Right atrium auricular region (tissue), 2 donors: ENCODE results near the gene RET. TPM values are rescaled to one million over a fixed set of nuclear protein-coding genes. Genes with fewer than 3 reads are reported as not detected.
A peak's percentile ranks its signal among the peaks of the same experiment; 100 is the strongest.

Experiments
- DNase-seq: peaks from one replicate; pipeline ENCODE4 v3.0.0-alpha.2; 2019; ENCODE audit warnings: low spot score
- H3K27ac ChIP-seq, 2 donors: fragments of 200-600 bp; sonication (generic); 1 replicate in 1 of 2; 2 replicates in 1 of 2; pipeline ENCODE4 v1.5.1; 2016 to 2019
- H3K27me3 ChIP-seq, 2 donors: fragments of 200-600 bp; sonication (generic); one replicate each; pipeline versions ENCODE4 v1.5.1 to v1.6.0; 2017 to 2019
- H3K36me3 ChIP-seq: fragments of 200-600 bp; sonication (generic); one replicate; pipeline ENCODE4 v1.5.1; 2016
- H3K4me1 ChIP-seq, 2 donors: fragments of 200-600 bp; sonication (generic); one replicate each; pipeline versions ENCODE4 v1.5.1 to v1.6.0; 2017 to 2019
- H3K4me3 ChIP-seq, 2 donors: fragments of 200-600 bp; sonication (generic); 1 replicate in 1 of 2; 2 replicates in 1 of 2; pipeline ENCODE4 v1.5.1; 2017 to 2019; ENCODE audit warnings: mild to moderate bottlenecking in 1 of 2, moderate library complexity in 1 of 2
- H3K9me3 ChIP-seq, 2 donors: fragments of 200-600 bp; sonication (generic); one replicate each; pipeline ENCODE4 v1.5.1; 2019
- total RNA-seq, 2 donors: library from RNA; depleted of rRNA; stranded (reverse); fragments of >200 nt; gene quantifications; one replicate each; pipeline ENCODE4 v1.1.0, GENCODE V29; 2016
- TF ChIP-seq, protein P1 (sequence below), 2 donors: fragments of 200-600 bp; sonication (generic); IDR thresholded peaks; one replicate each; pipeline ENCODE4 v1.5.1; 2019; ENCODE audit warnings: antibody characterized with exemption in 2 of 2

RET gene
- total RNA-seq, 2 donors from 2014 or later: 0.12 to 0.44 TPM

DNA sequence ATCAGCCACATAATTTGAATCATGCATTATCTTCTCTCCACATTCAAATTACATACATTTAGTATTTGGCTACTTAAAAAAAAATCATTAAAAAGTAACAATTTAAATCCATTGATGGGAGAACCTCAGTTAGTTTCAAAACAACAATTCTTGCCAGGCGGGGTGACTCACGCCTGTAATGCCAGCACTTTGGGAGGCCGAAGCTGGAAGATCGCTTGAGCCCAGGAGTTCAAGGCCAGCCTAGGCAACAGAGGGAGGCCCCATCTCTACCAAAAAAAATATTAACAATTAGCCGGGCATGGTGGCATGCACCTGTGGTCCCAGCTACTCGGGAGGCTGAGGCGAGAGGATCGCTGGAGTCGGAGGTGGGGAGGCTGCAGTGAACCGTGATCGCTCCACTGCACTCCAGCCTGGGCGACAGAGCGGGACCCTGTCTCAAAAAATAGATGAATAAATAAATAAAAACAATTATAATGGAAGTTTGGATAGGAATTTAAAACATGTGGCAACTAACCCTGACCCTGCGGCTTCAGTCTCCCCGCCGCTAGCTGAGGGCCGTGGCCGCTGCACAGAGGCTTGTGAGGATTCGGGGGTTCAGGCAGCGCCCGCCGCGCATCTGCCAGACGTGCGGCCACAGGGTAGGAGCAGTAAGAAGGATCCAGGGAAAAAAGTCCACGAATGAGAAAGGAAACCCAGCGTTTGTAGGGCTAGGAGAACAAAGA, 60.3 kb downstream of the RET start:
- TF ChIP-seq, protein P1, sequence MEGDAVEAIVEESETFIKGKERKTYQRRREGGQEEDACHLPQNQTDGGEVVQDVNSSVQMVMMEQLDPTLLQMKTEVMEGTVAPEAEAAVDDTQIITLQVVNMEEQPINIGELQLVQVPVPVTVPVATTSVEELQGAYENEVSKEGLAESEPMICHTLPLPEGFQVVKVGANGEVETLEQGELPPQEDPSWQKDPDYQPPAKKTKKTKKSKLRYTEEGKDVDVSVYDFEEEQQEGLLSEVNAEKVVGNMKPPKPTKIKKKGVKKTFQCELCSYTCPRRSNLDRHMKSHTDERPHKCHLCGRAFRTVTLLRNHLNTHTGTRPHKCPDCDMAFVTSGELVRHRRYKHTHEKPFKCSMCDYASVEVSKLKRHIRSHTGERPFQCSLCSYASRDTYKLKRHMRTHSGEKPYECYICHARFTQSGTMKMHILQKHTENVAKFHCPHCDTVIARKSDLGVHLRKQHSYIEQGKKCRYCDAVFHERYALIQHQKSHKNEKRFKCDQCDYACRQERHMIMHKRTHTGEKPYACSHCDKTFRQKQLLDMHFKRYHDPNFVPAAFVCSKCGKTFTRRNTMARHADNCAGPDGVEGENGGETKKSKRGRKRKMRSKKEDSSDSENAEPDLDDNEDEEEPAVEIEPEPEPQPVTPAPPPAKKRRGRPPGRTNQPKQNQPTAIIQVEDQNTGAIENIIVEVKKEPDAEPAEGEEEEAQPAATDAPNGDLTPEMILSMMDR (IDR thresholded peaks at IDR 0.05): no peak
- Histone ChIP-seq H3K27ac (peak overlapping the region; percentile 96 to 99), H3K4me3 (peak overlapping the region; percentile 81 to 90), H3K36me3 (no peaks in the 10 kb centered on the region), H3K9me3 (no peaks in the 10 kb centered on the region), H3K27me3 (no peaks in the 10 kb centered on the region), H3K4me1 (peaks cover 0 to 25% of the 10 kb centered on the region in 2 donors)
- peak; percentile 59 for DNase-seq

DNA sequence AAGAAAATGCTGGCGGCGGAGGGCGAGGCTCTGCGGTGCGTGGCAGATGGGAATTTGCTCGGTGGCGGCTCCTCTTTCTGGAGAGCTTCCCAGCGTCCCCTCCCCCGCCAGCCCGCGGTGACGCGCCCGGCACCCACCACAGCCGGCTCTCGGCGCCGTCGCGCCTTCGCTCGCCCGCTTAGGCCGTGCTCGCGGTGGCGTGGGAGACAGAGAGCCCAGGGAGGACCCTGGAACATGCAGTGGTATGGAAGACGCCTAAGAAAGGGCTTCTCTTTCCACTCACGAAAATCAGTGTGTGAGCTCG, 60.8 kb downstream of the RET start:
- TF ChIP-seq, protein P1 (IDR thresholded peaks at IDR 0.05): no peak
- H3K4me1 ChIP-seq: peaks cover 0 to 25% of the 10 kb centered on the region in 2 donors
- no peaks in the 10 kb centered on the region for H3K9me3 ChIP-seq
- no peaks in the 10 kb centered on the region for H3K27me3 ChIP-seq
- DNase-seq: no peak
- H3K36me3 ChIP-seq: no peaks in the 10 kb centered on the region
- peak overlapping the region; percentile 96 to 99 for H3K27ac ChIP-seq
- H3K4me3 ChIP-seq: peak overlapping the region; percentile 81 to 90

DNA sequence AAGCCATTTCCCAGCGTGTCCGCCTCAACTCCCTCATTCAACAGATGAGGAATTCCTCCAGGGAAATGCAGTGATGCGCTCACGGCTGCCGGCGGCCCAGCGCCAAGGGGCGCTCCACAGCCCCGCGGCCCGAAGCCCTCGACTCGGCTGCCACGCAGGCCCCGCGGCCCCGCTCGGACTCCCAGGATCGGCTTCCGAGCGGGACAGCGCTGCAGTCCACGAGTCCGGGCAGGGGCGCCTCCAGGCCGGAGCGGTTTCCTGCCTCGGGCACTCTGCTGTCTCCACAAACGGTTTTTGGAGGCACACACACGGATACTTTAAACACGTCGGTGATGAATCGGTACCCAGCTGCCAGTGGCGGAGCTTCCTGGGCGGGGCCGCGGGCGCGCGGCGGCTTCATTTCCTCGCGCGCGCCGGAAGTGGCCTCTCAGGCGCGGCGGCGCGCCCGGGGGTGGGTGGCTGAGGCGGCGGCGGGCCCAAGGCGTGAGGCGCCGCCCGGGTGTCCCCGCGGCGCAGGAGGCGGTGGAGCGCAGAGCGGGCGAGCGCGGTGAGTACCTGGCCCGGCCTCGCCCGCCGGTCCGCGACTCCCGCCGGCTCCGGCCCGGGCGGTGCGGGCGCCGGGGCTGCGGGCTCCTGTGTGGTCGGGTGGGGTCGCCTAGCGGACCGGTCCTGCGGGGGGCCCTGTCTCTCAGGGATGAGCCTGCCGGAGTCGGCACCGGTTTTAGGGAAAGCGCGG, 61.3 kb downstream of the RET start, which contains the start of gene CSGALNACT2:
Gene CSGALNACT2, plus strand, starts transcription at position 425 of the 736 bp plus-strand sequence. CDS start 16,705 bp downstream, outside the sequence.
- peak; percentile 91 for DNase-seq
- Histone ChIP-seq H3K4me3 (peak within 1 kb of the TSS; percentile 81 to 90), H3K27me3 (no peaks in the 10 kb centered on the region), H3K27ac (peak within 1 kb of the TSS; percentile 96 to 99), H3K36me3 (no peaks in the 10 kb centered on the region), H3K4me1 (peaks cover 0 to 25% of the 10 kb centered on the region in 2 donors), H3K9me3 (no peaks in the 10 kb centered on the region)
- TF ChIP-seq, protein P1 (IDR thresholded peaks at IDR 0.05): no peak

DNA sequence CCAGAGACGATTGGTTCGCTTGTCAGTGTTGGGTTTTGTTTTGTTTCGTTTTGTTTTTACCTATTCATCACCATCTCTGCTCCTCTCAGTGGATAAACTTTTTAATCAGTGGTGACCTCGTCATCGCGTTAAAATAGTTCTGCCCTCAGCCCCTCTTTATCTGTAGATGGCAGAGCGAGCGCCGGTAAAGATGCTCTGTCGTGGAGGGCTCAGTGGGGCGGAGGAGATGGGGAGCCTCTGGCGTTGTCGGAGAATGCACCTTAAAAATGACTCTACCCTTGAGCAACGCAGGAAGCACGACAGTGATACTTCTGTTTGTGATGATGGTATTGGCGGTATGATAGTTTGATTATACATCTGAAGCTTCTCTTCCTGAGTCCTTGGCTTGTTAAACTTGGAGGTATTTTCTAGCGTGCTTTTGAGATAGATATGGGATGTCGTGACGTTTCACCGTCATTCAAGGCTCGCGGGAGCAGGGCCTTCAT, 61.9 kb downstream of the RET start:
- Histone ChIP-seq H3K36me3 (no peaks in the 10 kb centered on the region), H3K4me3 (peak overlapping the region; percentile 81 to 90), H3K27ac (peak overlapping the region; percentile 96 to 99), H3K9me3 (no peaks in the 10 kb centered on the region), H3K27me3 (no peaks in the 10 kb centered on the region), H3K4me1 (peaks cover 0 to 25% of the 10 kb centered on the region in 2 donors)
- peak; percentile 63 for DNase-seq
- TF ChIP-seq, protein P1 (IDR thresholded peaks at IDR 0.05): no peak

DNA sequence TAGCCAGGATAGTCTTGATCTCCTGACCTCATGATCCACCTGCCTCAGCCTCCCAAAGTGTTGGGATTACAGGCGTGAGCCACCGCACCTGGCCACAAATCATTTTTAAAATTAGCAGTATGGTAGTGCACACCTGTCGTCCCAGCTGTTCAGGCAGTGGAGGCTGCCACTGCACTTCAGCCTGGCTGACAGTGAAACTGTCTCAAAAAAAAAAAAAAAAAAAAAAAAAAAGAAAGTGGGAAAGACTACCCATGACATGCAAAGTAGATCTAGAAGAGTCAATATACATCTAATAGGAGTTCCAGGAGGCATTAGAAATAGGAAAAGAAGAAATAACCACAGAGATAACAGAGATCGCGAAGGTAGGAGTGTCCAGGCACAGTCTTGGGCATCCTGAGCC, 64.6 kb downstream of the RET start:
- Histone ChIP-seq H3K27ac (no peak overlapping the region), H3K4me1 (peaks cover 0 to 28% of the 10 kb centered on the region in 2 donors), H3K36me3 (no peaks in the 10 kb centered on the region), H3K9me3 (no peaks in the 10 kb centered on the region), H3K4me3 (no peak overlapping the region), H3K27me3 (no peaks in the 10 kb centered on the region)
- TF ChIP-seq, protein P1 (IDR thresholded peaks at IDR 0.05): no peak
- DNase-seq: no peak
